Measurements from ENCODE around the gene HSPA2.
"Not testable (repeated sequence)": the region's sequence is repeated elsewhere in the genome, so short reads cannot be mapped to it uniquely, and the experiment has no call there.

HSPA2 gene

GRCh38 chr14:64563696-64564095 lies 23.2 kb downstream of the HSPA2 start:
- DNase-seq, result no peak

- no peak for DNase-seq
Observed at GRCh38 chr14:64566651-64567122, 26.1 kb downstream of the HSPA2 start.

GRCh38 chr14:64569138-64569631 lies 28.6 kb downstream of the HSPA2 start:
- DNase-seq, result no peak

- not testable (repeated sequence) for DNase-seq
Observed at GRCh38 chr14:64569646-64570045, 29.1 kb downstream of the HSPA2 start.

GRCh38 chr14:64572386-64573104 lies 32.0 kb downstream of the HSPA2 start:
- no peak for DNase-seq

GRCh38 chr14:64573109-64573508 lies 32.6 kb downstream of the HSPA2 start:
- DNase-seq, result no peak

- DNase-seq, result no peak
Observed at GRCh38 chr14:64574371-64575107, 34.0 kb downstream of the HSPA2 start.

GRCh38 chr14:64577211-64577610 lies 36.7 kb downstream of the HSPA2 start:
- no peak for DNase-seq

GRCh38 chr14:64580467-64580866 lies 39.9 kb downstream of the HSPA2 start:
- DNase-seq, result no peak

GRCh38 chr14:64581363-64581762 lies 40.8 kb downstream of the HSPA2 start:
- no peak for DNase-seq

GRCh38 chr14:64581817-64582216 lies 41.3 kb downstream of the HSPA2 start:
- no peak for DNase-seq

GRCh38 chr14:64584190-64584589 lies 43.6 kb downstream of the HSPA2 start:
- no peak for DNase-seq

GRCh38 chr14:64591809-64592208 lies 51.3 kb downstream of the HSPA2 start:
- no peak for DNase-seq

All from activated CD8-positive, alpha-beta memory T cell treated with anti-CD3 and anti-CD28 coated beads for 24 hours (primary cell).